Germinal center (tissue), 1 donor: ENCODE results near the gene C10orf53.

ENCODE experiments used
- DNase-seq: peaks from one replicate; pipeline ENCODE4 v3.0.0; 2012; ENCODE audit warnings: mixed read lengths, low spot score

Gene C10orf53, protein sequence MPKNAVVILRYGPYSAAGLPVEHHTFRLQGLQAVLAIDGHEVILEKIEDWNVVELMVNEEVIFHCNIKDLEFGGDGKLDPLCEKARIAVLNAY

DNA sequence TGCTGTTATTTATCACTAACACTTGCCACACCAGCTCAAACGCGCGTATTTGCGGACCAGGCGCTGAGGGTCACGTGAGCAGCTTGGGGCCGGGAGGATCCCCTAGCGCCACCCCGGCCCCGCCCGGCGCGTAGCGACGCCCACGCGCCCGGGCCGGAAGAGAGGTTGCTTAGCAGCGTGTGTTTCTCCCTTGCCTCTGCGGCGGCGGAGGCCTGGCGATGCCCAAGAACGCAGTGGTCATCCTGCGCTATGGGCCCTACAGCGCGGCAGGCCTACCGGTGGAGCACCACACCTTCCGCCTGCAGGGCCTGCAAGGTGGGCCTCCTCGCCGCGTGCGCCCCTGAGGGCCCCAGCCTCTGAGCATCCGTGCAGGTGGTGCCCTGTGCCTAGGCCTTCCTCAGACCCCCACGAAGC is at the start of gene C10orf53:
Gene C10orf53, plus strand, starts transcription at position 172 of the 414 bp plus-strand sequence. Its CDS starts 47 bp downstream, at position 219.
- peak; percentile 53 for DNase-seq

- no peak for DNase-seq
Observed at GRCh38 chr10:49631975-49632374, 47.5 kb upstream of the C10orf53 start.

- no peak for DNase-seq
Observed at GRCh38 chr10:49632406-49633317, 46.8 kb upstream of the C10orf53 start.

- no peak for DNase-seq
Observed at GRCh38 chr10:49633327-49634068, 46.0 kb upstream of the C10orf53 start.

GRCh38 chr10:49634069-49634660 is 45.3 kb upstream of the C10orf53 start:
- no peak for DNase-seq

GRCh38 chr10:49642311-49642710 is 37.1 kb upstream of the C10orf53 start:
- no peak for DNase-seq

DNA sequence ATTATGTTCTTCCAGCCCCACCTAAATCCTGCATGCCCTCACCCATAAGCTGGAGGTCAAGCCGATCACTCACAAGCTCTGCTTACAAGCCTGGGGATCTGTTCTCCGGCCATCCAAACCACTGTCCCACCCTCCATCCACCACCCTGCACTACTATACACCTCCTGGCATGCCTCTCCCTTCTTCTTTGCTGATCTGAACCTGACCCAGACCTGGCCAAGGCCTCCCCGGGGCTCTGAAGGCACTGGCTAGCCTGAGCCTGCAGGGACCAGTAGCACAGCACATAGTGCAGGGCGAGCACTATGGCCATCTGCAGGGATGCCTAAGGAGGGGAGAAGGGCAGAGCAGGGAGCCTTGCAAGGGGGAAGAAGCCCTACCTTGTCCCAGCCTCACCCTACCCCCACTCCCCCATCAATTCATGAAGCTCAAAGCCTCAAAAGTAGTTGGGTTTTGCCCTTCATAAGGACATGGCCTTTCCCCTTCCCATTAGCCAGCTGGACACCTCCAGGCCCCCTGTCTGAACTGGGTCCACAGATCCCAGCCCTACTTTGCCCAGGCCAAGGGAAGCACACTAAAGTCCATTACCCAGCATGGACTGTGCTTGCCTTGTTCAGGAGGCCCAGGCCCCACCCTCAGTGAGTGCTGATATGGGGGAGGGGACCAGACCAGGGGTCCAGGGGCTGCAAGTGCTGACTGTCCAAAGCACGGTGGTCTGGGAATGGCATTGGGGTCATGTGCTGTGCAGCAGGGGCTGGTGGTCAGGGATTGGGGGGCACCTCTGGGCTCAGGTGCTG is 36.0 kb upstream of the C10orf53 start:
- no peak for DNase-seq

DNA sequence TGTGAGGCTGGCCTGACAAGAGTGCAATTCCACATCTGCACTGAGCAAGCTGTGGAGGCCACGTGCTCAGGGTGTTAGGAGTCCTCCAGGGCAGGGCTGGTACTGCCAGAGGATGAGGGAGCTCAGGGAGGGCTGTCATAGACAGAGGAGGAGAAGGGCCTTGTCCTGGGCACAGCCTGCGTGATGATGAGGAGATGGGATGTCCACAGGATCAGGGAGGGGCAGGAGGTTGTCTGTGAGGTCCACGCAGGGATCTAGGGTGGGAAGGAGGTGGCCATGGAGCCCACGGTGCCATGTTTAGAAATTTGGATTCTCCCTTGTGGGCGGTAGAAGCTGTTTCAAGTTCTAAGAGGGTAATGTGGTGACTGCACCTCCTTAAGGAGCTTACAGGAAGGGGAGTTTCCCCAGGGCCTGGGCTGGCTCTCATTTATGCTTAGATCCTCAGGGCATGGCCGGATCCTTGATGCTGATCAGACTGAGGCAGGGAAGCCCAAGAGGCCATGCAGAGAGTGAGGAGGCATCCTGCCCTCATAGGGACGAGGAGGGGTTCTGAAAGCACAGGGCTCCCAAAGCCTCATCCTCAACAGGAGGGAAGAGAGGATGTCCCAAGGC is 35.3 kb upstream of the C10orf53 start:
- no peak for DNase-seq

- DNase-seq: no peak
Observed at GRCh38 chr10:49645417-49645816, 34.0 kb upstream of the C10orf53 start.

- no peak for DNase-seq
Observed at GRCh38 chr10:49645871-49646870, 33.3 kb upstream of the C10orf53 start.

DNA sequence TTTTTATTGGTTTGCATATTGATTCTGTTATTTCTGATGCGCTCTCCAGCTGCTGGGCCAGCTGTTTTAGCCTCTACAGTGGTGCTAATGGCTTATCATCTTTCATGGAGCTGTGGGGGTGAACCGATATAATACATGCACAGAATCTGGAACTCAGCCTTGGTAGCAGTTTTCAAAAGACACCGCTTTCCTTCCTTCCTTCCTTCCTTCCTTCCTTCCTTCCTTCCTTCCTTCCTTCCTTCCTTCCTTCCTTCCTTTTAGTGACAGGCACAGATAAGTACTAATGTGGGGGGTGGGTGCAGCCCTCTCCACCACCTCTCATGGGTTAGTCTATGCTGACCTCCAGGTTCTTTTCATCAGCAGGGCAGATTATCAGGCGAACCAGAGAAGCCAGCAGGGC is 31.9 kb upstream of the C10orf53 start:
- DNase-seq: no peak

GRCh38 chr10:49647985-49648795 is 31.3 kb upstream of the C10orf53 start:
- DNase-seq: no peak

DNA sequence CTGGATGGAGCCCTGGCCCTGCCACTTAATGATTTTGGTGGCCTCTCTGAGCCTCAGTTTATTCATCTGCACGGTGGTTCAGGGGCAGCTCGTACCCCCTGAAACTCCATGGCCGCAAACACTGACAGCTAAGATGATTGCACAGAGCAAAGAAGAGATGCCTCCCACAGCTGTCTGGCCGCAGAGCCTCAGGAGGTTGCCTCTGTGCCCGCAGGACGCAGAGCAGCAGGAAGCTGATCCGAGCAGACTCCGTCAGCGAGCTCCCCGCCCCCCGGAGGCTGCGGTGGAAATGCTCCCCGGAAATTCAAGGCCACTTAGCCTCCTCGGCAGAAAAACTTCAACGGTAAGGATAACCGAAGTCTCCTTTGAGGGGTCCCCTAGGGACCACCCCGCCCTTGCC is 30.2 kb upstream of the C10orf53 start:
- DNase-seq: peak; percentile 61

GRCh38 chr10:49649936-49650723 is 29.3 kb upstream of the C10orf53 start:
- DNase-seq: peak; percentile 42

DNA sequence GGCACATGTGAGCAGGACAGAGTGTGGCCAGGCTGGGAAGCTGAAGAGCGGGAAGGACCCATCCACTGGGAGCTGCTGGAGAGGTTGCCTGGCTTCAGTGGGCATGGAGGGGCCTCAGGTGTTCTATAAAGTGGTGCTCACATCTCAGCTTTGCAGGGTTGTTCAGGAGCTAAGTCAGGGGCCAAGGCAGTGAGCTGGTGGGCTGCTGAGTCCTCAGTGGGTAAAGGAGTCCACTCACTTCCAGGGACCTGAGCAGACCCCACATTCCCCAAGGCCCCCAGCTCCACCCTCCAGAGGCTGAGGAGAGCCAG is 28.8 kb upstream of the C10orf53 start:
- no peak for DNase-seq

DNA sequence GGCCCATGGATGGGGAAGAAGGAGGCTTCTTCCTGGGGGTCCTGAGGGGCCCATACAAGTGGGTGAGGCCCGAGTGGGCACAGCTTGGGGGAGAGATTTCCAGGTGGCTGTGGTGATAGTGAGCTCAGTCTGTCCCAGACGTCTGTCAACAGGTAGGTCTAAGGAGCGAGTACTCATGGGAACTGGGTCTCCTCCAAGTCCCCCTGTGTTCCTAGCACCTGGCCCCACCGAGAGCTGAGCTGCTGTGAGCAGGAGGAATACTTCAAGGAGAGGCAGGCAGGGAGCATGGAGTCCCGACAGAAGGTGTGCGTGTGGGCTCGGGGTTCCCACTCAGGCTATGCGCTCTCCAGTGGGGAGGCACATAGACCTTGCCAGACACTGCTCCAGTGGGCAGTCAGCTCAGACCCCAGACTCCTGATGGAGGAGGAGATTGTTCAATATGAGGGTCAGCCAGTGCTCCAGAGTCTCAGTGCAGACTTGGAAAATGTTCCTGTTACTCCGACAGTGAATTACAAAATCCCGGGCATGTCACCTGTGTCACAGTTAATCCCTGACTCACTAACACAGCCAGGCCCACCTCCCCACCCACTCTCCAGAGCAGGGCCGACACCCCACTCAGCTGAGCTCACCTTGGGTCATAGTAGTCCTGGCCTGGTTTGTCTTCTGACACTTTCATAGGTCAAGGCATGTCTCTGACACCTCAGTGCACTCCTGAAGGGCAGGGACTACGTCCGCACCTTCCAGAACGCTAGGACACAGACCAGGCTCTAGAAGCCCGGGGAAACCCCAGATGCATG is 28.2 kb upstream of the C10orf53 start:
- DNase-seq: no peak

GRCh38 chr10:49651917-49652316 is 27.5 kb upstream of the C10orf53 start:
- DNase-seq: no peak
